ENCODE measurements around the gene CBX2.

Gene CBX2

DNA sequence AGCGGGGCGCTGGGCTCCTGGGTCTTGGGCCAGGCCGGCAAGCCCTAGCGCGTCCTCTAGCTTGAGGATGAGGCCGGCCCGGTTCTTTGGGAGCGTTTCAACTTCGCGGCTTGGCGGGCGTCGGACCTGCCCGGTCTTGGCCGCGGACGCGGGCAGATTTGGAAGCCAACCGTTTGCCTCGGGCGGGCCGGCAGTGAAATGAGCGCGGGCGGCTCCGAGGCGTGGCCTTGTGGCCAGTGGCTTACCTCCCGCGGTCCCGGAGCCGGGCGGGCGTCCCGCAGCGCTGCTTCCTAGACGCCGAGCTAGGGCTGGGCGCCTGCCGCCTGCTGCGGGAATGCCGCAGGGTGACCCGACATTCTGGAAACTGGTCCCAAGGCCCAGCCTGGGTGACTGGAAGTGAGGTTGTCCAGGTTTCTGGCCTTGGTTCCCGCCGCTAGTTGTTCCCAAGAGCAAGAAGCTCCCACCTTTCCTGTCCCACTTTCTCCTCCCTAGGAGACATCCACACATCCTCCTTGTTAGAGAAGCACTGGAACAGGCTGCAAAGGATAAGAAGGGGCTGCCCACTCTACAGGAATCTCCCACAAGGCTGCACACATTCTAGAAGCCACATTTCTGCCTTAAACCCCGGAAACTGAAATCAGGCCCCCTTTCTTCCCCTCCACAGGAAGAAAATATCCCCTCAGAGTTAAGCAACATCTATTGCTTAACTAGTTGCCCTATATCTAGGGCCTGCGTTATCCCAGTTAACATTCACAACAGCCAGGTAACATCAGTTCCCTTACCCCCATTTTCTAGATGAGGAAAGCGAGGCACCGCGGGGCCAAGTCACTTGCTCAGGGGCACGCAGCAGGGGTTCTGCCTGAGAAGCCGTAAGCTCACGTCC, 23.4 kb downstream of the CBX2 start:
- DNase-seq, result no peak

DNA sequence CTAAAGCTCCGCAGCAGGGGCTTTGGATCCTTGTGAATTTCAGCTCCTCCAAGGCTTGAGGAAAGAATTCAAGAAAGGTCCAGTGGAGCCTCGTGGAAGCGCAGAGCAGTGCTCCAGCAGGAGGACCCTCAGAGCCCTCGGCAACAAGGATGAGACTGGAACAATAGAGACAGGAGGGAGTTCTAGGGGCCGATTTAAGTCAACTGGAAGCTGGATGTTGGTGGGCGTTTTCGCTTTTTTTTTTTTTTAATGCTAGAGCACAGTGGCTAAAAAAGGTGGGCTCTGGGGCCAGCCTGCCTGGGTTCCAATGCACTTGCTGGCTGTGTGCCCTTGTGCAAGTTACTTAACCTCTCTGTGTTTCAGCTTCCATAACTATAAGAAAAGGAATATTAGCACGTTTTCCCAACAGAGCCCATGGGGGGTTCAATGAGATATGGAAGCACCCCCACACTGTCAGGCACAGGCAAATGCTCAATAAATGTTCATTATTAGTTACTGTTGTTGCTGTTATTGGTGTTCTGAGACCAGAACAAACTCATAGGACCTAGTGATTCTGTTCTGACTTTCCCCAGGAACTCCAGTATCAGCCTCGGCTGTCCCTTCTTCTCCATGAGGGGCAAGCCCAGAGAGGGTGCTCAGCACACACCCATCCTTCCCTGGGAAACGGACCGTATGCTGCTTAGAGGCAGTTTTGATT, 24.2 kb downstream of the CBX2 start:
- DNase-seq, result no peak

DNA sequence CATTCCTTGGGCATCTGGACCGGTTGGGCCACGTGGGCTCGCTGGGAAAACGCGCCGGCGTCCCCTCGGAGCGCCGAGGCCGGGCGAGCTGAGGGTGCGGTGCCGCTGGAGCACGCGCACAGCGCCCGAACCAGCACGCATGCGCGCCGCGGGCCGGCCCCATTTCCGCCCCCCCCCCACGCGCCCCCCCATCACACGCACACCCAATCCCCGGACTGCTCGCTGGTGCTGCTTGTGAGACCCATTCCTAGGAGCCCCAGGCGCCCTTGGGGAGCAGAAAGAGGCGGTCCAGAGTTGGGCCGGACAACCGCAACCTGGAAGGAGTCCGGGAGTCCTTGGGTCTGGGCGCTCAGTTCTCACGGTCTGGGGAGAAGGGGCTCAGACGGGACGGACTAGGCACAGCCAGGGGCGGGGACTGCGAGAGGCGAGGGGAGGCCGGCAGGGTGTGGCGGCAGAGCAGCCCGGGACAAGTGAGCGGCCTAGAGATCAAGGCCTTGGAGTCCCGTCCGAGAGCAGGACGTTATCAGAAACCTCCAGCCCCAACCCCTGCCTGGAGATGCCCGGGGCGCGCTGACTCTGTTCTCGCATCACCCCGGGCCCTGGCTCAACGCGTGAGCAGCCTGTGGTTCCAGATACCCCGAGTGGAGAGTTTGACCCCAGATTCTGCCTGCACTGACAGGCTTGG, 24.9 kb downstream of the CBX2 start:
- DNase-seq, result no peak

DNA sequence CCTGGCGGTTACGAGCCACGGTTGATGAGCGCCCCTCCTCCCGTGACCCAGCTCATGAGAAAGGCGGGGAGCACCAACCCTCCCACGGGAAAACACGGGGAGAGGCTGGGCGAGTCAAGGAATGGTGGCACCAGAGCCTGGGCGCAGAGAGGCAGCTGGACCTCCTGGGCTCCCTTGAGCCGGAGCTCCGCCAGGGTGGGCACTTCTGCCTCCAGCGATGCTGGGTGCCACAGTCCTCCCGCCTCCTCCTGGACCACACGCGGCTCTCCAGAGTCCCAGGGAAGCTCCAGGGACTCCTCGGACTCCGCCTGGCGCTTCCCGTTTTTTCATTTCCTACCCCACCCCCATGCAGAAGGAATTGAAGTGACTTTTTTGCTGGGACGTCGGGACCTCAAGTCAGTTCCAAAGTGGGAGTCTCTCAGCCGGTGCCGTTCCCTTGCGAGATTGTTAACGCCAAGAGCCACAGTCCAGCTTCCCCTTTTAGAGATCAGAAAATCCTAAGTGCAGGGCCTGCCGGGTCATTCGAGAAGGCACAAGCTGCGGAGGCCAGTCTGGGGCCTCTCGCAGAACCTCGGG, 25.6 kb downstream of the CBX2 start:
- no peak for DNase-seq

DNA sequence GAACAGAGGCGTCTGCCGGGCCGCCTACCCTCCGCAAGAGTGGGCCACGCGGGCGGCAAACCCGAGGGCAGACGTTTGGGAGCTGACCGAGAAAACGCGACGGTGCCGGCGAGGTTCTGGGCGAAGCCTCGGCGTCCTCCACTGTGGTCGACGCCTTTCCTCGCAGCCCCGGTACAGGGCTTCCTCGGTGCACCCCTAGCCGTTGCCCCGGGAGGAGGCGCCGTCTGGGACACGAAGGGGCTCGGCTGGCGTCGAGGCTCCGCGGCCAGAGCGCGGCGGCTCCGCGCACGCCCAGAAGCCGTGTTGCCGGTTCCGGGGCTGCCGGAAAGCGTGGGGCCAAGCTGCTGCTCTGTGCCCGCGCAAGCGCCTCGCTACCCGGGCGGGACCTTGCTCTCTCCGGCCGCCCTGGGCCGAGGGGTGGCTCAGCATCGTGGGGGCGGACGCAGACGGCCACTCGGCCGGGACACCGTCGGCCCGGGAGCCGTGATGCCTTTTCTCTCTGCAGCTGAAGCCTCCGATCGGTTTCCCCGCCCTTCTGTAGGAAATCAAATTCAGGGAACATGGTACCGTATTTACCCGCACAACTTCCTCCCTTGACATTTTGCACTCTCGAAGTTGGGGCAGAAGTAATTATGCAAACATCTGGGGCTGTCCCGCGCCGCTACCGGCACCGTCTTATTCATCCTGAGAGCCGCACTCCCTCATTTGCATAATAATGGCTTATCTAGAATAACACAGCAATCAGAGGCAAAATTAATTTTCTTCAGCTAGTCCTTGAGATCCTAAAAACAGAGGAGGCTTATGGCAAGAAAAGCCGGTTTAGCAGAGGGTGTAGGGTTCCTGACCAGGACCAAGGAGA, 26.3 kb downstream of the CBX2 start:
- DNase-seq, result peak; percentile 76 to 83

DNA sequence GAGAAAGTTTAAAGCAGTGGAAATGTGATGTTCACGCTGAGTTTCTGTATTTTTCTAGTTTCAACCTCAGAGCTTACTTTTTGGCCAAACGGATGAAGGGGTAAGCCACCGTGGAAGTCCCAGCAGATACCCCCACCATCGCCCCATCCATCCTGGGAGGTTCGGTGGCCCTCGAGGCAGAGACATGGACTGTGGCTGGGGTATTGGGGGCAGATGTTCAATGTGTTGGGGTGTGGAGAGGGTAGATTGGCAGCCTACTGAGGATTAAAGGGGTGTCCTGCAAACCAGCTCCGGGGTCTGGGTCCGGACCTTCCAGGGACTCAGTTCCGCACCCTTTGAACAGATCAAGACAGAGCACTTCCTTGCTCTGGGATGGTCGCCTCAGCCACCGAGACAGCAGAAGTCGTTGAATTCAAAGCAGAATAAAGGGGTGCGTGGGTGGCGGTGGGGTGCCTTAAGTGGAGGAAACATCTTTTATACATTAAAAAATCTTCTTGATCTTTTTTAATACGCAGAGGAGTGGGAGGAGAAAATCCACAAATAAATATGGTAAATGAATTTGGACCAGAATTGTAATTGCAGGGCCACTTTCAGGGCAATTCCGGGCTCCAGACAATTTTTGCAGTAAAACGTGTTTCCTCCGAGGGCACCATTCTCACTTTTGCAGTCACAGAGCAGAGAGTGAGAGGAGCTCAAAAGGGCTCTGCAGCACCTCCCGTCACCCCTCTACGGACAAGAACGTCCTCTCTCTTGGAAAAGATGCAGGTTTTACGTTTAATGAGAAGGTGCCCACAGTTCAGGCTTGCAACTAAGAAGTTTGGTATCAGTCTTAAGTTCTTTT, 27.1 kb downstream of the CBX2 start:
- DNase-seq, result no peak

DNA sequence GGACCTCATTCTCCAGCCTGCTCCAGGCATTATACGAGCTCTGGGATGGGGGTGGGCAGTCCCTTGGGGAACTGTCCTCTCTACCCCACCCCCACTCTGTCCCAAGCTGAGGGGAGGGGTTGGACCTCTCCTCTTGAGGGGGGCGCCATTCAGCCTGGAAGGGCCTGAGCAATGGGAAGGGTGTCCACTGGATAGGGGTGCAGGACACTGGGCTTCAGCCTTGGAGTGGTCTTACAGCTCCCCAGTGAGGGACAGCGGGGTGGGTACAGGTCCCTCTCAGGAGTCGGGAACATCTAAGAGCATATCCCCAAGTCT, 28.5 kb downstream of the CBX2 start:
- DNase-seq, result no peak

DNA sequence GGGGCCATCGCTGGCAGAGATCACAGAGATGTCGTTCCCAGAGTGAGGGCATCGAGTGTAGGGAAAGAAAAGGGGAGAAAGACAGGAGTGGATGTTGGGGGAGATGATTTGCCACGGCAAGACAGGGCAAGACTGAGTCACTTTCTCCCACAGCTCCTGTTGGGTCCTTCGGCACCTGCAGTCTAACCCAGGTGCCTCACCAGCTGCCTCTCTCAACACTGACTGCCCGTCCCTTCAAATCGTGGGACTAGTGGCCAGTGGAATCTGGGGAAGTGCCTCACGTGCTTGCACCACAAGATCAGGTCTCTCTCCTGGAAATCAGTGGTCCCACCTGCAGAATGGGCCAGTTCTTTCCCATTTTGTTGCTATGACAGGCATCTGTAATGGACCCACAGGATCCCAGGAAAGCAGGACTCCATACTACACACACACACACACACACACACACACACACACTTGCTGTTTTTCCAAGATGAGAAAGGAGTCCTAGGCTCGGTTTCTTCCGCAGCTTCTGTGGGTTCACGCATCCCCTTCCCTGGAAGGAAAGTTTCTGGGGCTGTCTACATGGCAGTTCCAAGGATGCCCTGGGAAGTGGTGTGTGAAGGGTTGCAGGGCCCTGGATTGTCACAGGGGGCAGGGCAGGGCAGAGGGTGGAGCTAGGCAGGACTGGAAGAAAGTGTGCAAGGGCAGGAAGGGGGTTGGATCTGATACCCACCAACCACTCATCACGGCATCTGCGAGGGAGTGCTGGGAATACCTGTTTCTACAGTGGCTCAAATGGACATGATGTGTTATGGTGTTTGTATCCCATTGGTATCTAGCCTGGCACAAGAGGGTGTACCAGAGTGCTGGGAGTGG, 29.1 kb downstream of the CBX2 start:
- DNase-seq, result no peak

DNA sequence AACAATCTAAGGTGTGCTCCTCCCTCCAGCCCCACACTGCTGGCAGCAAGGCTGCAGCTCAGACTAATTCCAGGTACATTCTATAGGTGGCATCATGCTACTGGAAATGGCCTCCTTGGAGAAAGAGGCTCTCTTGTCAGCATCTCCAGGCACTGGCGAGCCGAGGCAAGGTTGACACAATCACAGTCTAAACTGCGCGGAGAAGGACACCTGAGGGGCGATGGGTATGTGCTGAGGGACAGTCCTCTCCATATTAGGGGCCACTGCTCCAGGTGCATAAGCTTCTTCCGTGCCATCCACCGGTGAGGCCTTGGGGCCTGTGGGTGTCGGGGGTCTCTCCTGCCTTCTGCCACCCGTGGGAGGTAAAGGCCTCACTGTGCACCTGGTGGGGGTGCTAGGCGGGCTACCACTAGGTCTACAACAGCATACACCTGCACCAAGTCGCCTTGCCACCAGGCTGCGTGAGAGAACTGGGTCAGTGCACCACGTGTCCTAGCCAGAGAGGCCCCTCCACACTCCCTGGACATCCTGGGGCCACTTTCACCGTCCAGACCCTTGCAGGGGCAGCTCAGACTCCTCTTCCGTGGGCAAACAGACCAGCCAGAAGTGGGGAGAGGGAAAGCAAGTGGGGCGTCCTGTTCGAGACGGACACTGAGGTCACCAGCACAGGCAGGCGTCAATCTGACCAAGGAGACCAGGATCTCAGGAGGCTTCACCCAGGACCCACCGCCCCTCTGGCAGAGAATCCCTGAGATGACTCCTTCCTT, 31.0 kb downstream of the CBX2 start:
- no peak for DNase-seq

DNA sequence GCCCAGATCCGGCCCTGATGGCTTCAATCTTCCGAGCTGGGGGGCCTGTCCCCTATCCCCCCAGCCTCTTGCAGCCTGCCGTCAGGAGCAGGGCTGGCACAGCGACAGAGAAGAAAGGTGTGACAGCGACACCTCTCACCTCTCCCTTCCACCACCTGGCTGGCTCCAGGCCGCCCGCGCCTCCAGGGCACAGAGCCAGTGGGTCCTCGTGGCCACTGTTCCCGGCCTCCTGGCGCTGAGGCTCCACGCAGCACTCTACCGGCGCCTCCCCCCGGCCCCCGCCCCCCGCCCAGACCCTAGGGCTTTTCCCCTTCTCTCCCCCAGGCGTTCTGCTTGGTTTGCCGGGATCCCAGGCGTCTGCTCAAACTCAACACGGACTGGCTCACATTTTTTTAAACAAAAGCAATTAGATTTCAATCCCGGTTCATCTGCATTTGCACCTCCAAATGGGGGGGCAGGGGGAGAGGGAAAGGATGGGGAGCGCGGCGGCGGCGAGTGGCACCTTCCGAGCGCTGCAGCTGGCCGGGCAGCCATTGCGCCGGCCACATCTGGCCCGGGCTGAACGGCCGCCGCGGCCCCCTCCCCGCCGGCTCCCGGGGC, 31.7 kb downstream of the CBX2 start:
- DNase-seq, result no peak

DNA sequence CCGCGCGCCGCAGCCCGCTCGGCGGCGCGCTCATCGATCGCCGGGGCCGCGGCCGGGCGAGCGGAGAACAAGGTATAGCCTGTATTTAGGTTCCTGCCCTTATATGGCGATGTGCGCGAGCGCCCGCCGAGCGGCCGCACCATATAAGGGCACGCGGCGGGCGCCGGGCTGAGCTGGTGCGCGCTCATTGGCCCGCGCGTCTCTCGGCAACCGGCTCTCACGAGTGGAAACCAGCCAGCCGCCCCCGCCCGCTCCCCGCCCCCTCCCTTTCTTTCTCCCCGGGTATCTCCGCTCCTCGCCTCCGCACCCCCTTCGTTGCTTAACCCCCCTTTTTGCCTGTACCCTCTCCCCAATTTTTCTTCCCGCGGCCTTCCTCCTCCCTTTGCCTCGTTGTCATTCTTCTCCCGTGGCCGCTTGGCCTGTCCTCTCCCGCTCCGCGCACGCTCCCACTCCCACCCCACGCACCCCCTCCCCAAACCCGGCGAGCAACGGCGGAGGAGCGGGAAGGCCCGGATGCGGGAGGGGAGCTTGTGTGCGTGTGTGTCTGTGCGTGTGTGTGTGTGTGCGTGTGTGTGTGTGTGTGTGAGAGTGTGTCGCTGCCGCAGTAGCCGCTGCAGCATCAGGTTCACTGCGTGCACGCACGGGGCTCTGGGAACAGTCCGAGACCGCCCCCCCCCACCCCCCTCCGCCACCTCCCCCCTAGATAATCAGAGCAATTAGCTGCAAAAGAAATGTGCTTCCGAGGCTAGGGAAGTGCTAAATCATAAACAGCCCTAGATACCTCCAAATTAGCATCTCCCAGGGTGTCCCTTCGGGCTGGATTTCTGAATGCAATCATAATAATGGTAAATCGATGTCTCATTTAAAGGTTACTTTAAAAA, 32.4 kb downstream of the CBX2 start:
- DNase-seq, result peak; percentile 71 to 75

DNA sequence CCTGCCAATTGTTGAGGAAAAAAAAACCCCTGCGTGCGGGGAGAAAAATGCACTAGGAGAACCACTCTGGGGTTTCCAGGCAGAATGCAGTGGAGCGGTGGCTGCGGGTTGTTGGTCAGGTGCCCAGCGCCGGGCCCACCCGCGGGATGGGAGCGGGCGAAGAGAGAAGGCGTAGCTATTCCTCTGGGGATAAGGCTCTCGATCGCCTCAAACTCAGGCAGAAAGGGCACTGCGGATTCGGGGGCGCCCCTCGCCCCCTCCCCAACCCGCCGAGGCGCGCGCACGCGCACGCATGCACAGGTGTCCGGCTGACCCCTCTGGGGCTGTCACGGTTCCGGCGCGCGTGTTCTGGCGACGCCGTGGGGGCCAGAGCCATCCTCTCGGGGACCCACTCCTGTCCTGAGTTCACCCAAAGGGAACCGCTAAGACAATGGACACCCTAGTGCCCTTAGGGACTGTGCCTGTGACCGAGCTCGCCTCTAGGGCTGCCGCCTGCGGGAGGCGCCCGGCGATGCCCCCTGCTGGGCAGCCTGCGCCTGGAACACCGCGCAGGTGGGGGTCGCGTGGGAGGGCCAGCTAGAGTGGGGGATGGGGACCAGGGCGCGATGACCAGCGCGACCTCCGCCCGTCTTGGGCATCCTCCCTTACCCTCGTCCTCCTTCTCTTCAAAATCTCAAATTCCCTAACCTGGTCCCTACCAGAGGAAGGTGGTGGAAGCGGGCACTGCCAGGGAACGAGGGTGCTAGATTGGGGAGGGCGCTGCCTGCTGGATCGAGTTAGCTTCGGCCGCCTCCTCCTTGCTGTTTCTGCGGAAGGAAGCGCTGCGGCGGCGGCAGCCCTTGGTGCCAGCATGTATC, 33.3 kb downstream of the CBX2 start:
- DNase-seq, result peak; percentile 50 to 51

DNA sequence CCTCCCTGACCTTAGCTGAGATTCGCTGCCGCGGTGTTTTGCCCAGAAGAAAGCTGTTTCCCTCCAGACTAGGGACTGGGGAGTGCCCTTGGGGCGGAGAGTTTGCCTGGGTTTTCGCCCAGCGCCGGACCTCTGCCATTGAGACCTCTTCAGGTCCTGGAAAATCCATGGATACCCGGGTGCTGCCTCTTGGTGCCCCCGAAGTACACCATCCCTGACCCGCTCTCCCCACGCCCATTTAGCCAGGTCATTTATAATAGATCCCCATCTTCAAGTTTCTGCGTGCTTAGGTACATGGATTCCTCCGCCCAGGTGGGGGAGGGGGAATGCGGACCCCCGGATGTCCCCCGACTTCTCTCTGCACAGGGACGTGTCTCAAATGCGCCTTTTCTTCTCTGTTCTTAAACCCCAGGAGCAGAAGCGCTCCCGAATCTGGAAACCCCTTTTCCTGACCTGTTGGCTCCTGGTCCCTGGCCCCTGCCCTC, 34.0 kb downstream of the CBX2 start:
- no peak for DNase-seq

DNA sequence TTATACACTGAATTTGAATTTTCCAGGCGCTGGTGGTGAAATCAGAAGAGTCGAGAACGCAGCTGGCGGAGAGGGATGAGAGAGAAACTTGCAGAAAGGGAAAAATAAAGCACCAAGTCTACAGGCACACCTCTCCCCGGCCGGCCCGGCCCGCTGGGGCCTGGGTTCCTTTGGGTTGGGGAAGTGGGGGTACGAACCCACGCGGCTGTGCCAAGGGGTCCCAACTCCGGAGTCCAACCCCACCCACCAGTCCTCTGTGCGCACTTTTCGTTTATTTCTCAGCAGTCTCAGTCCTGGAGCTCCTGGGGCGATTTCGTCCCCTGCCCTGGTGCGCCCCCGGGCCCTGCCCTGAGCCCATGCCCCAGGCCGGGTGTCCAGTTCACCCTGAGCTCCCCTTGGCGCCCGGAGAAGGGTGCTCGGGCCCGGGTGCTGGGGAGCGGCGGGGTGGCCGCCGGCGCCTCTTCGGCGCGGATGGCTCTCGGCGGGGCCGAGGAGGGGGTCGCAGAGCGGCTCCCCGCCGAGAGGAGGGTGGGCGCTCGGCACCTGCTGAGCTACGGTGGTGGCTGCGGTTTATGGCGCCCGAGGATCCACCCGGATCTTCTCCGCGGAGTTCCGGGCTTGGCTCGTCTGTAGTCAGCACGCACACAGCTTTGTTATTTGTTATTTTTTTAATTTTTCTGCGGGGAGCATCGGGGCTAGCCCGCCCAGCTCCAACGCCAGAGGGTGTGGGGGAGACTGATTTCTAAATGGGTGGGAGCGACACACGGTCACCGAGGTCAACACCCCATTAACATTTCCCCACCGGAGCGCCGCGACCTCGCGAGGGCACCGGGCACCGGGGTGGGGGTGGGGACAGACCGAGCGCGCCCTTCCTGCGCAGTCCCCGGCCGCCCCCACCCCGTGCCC, 34.7 kb downstream of the CBX2 start:
- DNase-seq, result no peak

DNA sequence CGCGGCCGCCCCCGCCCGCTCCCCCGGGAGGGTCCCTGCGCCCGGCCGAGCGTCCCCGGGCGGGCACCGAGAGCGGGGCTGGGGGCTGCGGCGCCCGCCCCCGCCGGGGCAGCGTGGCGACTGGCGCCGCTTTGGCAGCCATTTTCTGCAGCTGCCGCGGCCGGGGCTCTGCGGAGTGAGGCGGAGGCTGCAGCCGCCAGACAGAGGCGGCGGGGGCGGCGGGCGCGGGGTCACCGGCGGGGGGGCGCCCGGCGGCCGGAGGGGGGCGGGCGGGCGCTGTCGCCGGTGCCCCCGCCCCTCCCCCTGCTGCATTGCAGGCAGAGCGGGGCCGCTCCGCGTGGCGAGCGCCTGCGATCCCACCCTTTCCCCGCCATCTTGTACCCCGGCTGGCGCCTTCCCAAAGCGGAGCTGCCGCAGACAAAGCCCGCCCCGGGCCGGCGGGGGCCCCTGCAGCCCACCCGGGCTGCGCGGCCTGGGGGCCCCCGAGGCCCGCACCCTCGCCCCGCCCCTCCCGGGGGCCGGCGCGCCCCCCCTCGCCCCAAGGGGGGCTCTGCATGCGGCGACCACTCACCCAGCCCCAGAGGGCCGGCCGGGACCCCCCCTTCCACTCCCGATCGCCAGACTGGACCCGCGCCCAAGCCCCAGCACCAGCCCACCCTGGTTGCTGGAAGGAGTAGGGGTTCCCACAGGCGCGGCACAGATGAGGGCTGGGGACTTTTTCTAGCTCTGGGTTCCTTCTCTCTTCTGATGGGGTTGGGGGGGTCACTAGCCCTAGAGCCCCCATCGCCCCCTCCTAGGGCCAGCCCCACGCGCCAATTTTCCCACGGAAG, 35.6 kb downstream of the CBX2 start:
- no peak for DNase-seq

All from activated CD4-positive, alpha-beta T cell treated with anti-CD3 and anti-CD28 coated beads, Interleukin-2, amount 50 U/mL, for 48 hours (primary cell).